ENCODE data around the gene GET4.

DNA sequence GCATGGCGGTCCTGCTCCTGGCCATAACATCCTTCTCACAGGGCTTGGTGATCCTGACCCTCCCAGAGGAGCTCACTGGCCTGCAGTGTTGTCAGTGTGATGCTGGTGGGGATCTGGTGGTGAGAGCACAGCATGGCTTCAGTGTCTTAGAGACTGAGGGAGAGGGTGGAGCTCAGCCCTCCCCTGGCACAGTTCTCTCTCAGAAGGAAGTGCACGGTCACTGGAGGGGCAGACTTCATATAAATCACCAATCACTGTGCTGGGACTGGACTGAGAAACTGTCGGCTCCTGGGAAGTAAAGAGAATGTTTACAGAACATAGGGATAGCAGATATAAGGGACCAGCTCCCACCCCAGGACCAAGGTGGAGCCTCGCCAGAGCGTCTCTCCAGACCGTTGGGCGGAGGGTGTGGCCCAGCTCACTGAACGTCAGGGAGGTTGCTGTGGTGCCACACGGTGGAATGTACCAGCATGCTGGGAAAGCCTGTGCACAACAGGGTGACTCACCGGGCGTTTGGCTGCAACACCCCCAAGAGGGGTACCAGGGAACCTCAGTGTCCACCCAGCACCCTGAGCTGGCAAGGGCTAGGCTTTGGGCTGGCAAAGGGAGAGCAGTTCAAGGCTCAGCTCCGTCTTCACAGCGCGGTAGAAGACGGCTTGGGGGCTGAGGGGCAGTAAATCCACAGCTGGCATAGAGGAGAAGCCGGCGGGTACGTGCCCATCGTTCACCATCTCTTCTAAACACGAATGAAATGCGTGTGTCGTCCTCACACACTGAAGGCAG, 8.8 kb upstream of the GET4 start:
- TF ChIP-seq, protein P1, sequence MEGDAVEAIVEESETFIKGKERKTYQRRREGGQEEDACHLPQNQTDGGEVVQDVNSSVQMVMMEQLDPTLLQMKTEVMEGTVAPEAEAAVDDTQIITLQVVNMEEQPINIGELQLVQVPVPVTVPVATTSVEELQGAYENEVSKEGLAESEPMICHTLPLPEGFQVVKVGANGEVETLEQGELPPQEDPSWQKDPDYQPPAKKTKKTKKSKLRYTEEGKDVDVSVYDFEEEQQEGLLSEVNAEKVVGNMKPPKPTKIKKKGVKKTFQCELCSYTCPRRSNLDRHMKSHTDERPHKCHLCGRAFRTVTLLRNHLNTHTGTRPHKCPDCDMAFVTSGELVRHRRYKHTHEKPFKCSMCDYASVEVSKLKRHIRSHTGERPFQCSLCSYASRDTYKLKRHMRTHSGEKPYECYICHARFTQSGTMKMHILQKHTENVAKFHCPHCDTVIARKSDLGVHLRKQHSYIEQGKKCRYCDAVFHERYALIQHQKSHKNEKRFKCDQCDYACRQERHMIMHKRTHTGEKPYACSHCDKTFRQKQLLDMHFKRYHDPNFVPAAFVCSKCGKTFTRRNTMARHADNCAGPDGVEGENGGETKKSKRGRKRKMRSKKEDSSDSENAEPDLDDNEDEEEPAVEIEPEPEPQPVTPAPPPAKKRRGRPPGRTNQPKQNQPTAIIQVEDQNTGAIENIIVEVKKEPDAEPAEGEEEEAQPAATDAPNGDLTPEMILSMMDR (IDR thresholded peaks at IDR 0.05 in 4 of 5, conservative IDR thresholded peaks at IDR 0.05 in 1 of 5): no peak
- no peak for TF ChIP-seq POLR2A (IDR thresholded peaks at IDR 0.05)
